ENCODE data around the gene TTC16. TPM values are rescaled to one million over a fixed set of nuclear protein-coding genes. Genes with fewer than 3 reads are reported as not detected.
"Not testable (repeated sequence)": the region's sequence is repeated elsewhere in the genome, so short reads cannot be mapped to it uniquely, and the experiment has no call there.

TTC16 gene
- polyA plus RNA-seq, 3 donors: 0.05 to 0.06 TPM; not detected in 1

GRCh38 chr9:127773272-127773671 lies 57.4 kb downstream of the TTC16 start:
- no peak overlapping the region for H3K27ac ChIP-seq (ENCODE audit: low read depth, low read length)
- WGBS, 3 donors: 87 to 92% (median 88%) methylated on average over 3 of the region's 3 CpGs

DNA sequence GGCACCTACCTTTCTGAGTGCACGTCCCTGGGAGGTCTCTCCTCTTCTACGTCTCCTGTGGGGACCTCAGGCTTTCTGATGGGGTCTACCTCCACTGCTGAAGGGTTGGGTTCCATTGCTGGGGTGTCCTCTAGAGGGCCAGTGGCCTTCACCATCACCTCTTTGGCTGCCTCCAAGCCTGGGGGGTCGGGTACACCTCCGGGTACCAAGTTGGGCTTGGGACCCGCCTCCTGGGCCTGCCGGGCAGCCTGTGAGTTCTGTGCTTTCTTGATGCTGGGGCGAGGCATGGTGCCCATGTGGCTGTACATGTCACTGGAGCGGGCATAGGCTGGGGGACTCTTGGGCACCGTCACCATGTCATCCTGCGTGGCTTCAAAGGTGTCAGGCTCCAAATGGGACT lies 58.1 kb downstream of the TTC16 start:
- no peak overlapping the region for H3K27ac ChIP-seq (ENCODE audit: low read depth, low read length)
- WGBS, 3 donors: 86 to 94% (median 94%) methylated on average over 10 of the region's 10 CpGs

GRCh38 chr9:127776195-127776923 lies 60.5 kb downstream of the TTC16 start:
- H3K27ac ChIP-seq (ENCODE audit: low read depth, low read length): no peak overlapping the region
- WGBS, 3 donors: 46 to 56% (median 49%) methylated on average over 15 of the region's 15 CpGs

- 46 to 51% (median 47%) methylated on average over 5 of the region's 5 CpGs for WGBS, 3 donors
- no peak overlapping the region for H3K27ac ChIP-seq (ENCODE audit: low read depth, low read length)
Measured at GRCh38 chr9:127776924-127777289, 61.0 kb downstream of the TTC16 start.

GRCh38 chr9:127777368-127777980 lies 61.6 kb downstream of the TTC16 start:
- H3K27ac ChIP-seq (ENCODE audit: low read depth, low read length): no peak overlapping the region
- 47 to 74% (median 47%) methylated on average over 17 to 18 of the region's 18 CpGs for WGBS, 3 donors

DNA sequence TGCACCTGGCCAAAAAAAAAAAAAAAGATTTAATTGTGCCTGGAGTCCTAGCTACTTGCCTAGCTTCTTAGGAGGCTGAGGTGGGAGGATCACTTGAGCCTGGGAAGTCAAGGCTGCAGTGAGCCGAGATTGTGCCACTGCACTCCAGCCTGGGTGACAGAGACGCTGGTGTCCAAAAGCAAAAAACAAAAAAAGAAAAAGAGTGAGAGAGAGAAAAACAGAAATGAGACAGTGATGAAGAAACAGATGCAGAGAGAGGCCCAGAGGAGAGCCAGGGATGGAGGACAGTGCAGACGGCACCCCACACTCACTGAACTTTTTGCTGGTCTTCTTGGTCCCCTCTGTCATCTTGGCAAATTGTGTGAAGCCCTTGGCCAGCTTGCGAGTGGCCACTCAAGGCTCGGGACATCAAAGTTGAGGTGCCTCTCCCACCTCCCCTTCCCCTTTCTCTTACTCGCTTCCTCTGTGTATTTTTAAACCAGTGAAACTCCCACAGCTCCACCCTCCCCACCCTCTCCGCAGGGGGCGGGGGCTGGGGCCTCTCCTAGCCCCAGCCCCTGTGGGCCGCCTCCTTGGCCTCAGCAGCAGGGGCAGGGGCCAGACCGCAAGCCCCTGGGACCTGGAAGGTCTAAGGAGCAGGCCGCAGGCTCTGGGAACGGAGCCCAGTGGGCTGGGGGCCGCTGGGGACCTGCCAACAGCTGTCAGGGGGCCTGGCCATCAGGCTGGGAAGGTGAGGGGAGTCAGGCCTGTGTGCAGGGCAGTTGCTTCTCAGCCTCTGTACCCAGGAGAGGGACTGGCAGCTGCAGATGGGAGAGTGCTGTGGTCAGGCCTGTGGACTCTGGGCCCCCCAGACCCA lies 62.6 kb downstream of the TTC16 start, which contains the start of gene SH2D3C:
SH2D3C (minus strand) TSS at position 387 of the 856 bp plus-strand sequence; CDS start at position 348, 39 bp downstream.
- 18 to 68% (median 22%) methylated on average over 13 of the region's 13 CpGs for WGBS, 3 donors
- H3K27ac ChIP-seq (ENCODE audit: low read depth, low read length): peak within 1 kb of the TSS; percentile 53

DNA sequence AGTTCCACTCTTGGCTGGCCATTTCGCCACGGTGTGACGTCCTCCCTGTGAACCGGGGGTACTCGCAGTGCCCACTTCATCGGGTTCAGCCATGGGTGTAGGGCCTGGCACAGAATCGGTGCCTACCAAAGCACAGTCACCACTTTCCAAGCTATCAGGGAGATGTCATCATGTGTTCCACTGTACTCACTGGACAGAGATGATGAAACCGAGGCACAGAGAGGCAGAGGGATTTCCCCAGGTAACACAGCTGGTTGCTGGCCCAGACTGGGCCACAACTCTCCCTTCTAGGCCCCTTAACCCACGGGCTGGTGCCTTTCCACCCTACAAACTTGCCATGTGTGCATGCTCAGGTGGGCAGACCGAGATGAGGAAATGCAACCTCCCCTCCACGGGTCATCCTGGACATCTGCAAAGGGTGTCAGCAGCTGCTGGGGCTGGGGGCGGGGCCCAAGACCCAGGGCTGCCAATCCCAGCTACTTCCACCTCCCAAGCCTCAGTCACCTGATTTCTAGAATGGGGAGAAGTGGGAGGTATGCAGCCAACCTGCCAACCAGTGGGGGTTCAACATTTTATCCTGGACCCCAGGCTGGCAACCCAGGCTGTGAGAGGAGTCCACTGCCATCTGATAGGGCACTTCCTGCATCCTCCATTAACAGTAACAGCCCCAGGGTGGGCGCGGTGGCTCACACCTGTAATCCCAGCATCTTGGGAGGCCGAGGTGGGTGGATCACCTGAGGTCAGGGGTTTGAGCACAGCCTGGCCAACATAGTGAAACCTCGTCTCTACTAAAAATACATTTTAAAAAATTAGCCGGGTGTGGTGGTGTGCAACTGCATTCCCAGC lies 63.5 kb downstream of the TTC16 start:
- WGBS, 3 donors: 49 to 72% (median 49%) methylated on average over 17 of the region's 17 CpGs
- peak overlapping the region; percentile 53 for H3K27ac ChIP-seq (ENCODE audit: low read depth, low read length)

- H3K27ac ChIP-seq (ENCODE audit: low read depth, low read length): no peak overlapping the region
Measured at GRCh38 chr9:127780126-127780885, 64.4 kb downstream of the TTC16 start.

DNA sequence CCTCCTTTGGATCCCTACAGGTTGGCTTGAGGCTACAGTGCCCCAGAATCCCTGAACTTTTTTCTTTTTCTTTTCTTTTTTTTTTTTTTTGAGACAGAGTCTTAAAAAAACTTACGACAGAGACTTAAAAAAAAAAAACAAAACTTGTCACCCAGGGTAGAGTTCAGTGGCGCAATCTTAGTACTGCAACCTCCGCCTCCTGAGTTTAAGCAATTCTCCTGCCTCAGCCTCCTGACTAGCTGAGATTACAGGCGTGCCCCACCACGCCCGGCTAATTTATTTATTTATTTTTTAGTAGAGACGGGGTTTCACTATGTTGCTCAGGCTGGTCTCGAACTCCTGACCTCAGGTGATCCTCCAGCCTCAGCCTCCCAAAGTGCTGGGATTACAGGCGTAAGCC lies 65.0 kb downstream of the TTC16 start:
- H3K27ac ChIP-seq (ENCODE audit: low read depth, low read length): not testable (repeated sequence)
- WGBS, 3 donors: 65 to 95% (median 68%) methylated on average over 9 of the region's 9 CpGs

More at GRCh38 chr9:127780126-127780885, 64.4 kb downstream of the TTC16 start:
- 68 to 74% (median 73%) methylated on average over 20 of the region's 20 CpGs for WGBS, 3 donors

Other genes with a start within 250 kb of the TTC16 start
- gene STXBP1, start 103.8 kb upstream of the TTC16 start, polyA plus RNA-seq: 10 to 100 TPM; 12.7 to 42.4 (median 34.1) TPM
- gene CFAP157, start 9.1 kb upstream of the TTC16 start, polyA plus RNA-seq: under 1 TPM; 0.11 to 0.77 (median 0.41) TPM
- gene PTRH1, start 416 bp upstream of the TTC16 start, polyA plus RNA-seq: 10 to 100 TPM; 12.1 to 55.6 (median 24.6) TPM
- gene TOR2A, start 19.2 kb downstream of the TTC16 start, polyA plus RNA-seq: 10 to 100 TPM in 2 of 3 donors, 1 to 10 TPM in 1; 9.6 to 12.8 (median 10.6) TPM
- gene SH2D3C, start 62.6 kb downstream of the TTC16 start, polyA plus RNA-seq: 10 to 100 TPM in 2 of 3 donors, 1 to 10 TPM in 1; 4.8 to 29.7 (median 23.3) TPM
- gene CDK9, start 70.0 kb downstream of the TTC16 start, polyA plus RNA-seq: 10 to 100 TPM; 34.3 to 68.4 (median 52.1) TPM
- gene FPGS, start 86.8 kb downstream of the TTC16 start, polyA plus RNA-seq: 100 to 1,000 TPM in 1 of 3 donors, 10 to 100 TPM in 2; 35.1 to 148 (median 52.1) TPM
- gene ENG, start 138.6 kb downstream of the TTC16 start, polyA plus RNA-seq: 100 to 1,000 TPM in 2 of 3 donors, 10 to 100 TPM in 1; 37.9 to 180 (median 107) TPM
- gene AK1, start 161.6 kb downstream of the TTC16 start, polyA plus RNA-seq: 10 to 100 TPM; 20.9 to 85.4 (median 71.1) TPM
- 100 to 1,000 TPM in 2 of 3 donors, 10 to 100 TPM in 1; 41.1 to 142 (median 141) TPM for gene ST6GALNAC6, start 183.5 kb downstream of the TTC16 start, polyA plus RNA-seq
- 10 to 100 TPM; 20.4 to 41.4 (median 25.9) TPM for gene ST6GALNAC4, start 201.0 kb downstream of the TTC16 start, polyA plus RNA-seq
- under 1 TPM; 0.22 to 0.74 (median 0.74) TPM for gene PIP5KL1, start 214.7 kb downstream of the TTC16 start, polyA plus RNA-seq
- gene DPM2, start 221.8 kb downstream of the TTC16 start, polyA plus RNA-seq: 10 to 100 TPM; 26.9 to 40.5 (median 30.2) TPM

All from adipose tissue (tissue), 3 donors.